SK-N-SH (cell line): ENCODE results near the gene MFSD6L. TPM values are rescaled to one million over a fixed set of nuclear protein-coding genes. Genes with fewer than 3 reads are reported as not detected.

Experiments used
- CTCF ChIA-PET: fragments of 300-600, 350-600 bp; formaldehyde crosslinking; extraction: SDS; loops from one replicate; lab custom pipeline; 2021; lab: Yijun Ruan, JAX
- POLR2A ChIA-PET: fragments of 350-600 bp; sonication (Branson Sonifier 250); formaldehyde crosslinking; extraction: SDS; loops from one replicate; lab custom pipeline; 2020; ENCODE audit warnings: antibody characterized with exemption, inconsistent platforms; lab: Yijun Ruan, JAX
- DNase-seq: peaks from one replicate; pipeline ENCODE4 v3.0.0; 2012
- H2AFZ ChIP-seq: fragments of 200-600 bp; sonication (generic); 2 replicates; pipeline ENCODE4 v1.8.1; 2016; ENCODE audit warnings: antibody characterized with exemption, mild to moderate bottlenecking, low read depth
- H3F3A ChIP-seq: fragments of 200-600 bp; sonication (generic); replicated peaks from 2 replicates; pipeline ENCODE3; 2016; ENCODE audit warnings: antibody characterized with exemption, mild to moderate bottlenecking; ENCODE audit not compliant: insufficient read depth
- H3K27ac ChIP-seq, 2 experiments: fragments of 200-500 bp in 1 of 2; fragments of 200-600 bp in 1 of 2; sonication (Bioruptor generic) in 1 of 2; sonication (generic), shearing (Covaris generic) in 1 of 2; 2 replicates each; pipeline versions ENCODE4 v1.5.1 to v1.6.1; 2014 to 2016; ENCODE audit warnings: low read depth in 2 of 2, inconsistent platforms in 1 of 2, low read length in 1 of 2, mild to moderate bottlenecking in 1 of 2, mixed read lengths in 1 of 2
- H3K27me3 ChIP-seq: fragments of 200-600 bp; sonication (generic), shearing (Covaris generic); 2 replicates; pipeline ENCODE4 v1.6.1; 2016; ENCODE audit warnings: mixed run types; ENCODE audit not compliant: insufficient read depth
- H3K36me3 ChIP-seq, 2 experiments: fragments of 200-500 bp in 1 of 2; fragments of 200-600 bp in 1 of 2; sonication (Bioruptor generic) in 1 of 2; sonication (generic) in 1 of 2; replicated peaks in 1 of 2; 2 replicates each; pipeline versions ENCODE3 to v1.5.1; 2014 to 2016; ENCODE audit warnings: low read length in 1 of 2, mild to moderate bottlenecking in 1 of 2; ENCODE audit not compliant: insufficient read depth in 2 of 2, control insufficient read depth in 1 of 2
- H3K4me1 ChIP-seq, 2 experiments: fragments of 200-500 bp in 1 of 2; fragments of 200-600 bp in 1 of 2; sonication (Bioruptor generic) in 1 of 2; sonication (generic), shearing (Covaris generic) in 1 of 2; 2 replicates each; pipeline versions ENCODE4 v1.5.1 to v1.6.1; 2014 to 2016; ENCODE audit warnings: low read depth in 1 of 2, low read length in 1 of 2, mixed run types in 1 of 2; ENCODE audit not compliant: insufficient read depth in 2 of 2, control insufficient read depth in 1 of 2
- H3K4me2 ChIP-seq: fragments of 200-600 bp; sonication (generic), shearing (Covaris generic); 2 replicates; pipeline ENCODE4 v1.6.1; 2017; ENCODE audit warnings: mixed run types
- H3K4me3 ChIP-seq, 2 experiments: fragments of 200-500 bp in 1 of 2; fragments of 200-600 bp in 1 of 2; sonication (Bioruptor generic) in 1 of 2; sonication (generic), shearing (Covaris generic) in 1 of 2; 2 replicates each; pipeline versions ENCODE4 v1.5.1 to v1.8.1; 2014 to 2016; ENCODE audit warnings: low read depth in 2 of 2, inconsistent platforms in 1 of 2, low read length in 1 of 2, mild to moderate bottlenecking in 1 of 2, mixed read lengths in 1 of 2, moderate library complexity in 1 of 2
- H3K79me2 ChIP-seq: fragments of 200-600 bp; sonication (generic); 2 replicates; pipeline ENCODE4 v1.8.1; 2017; ENCODE audit warnings: mild to moderate bottlenecking; ENCODE audit not compliant: insufficient read depth
- H3K9ac ChIP-seq: fragments of 200-600 bp; sonication (generic); 2 replicates; pipeline ENCODE4 v1.6.1; 2017; ENCODE audit warnings: mixed run types
- H3K9me2 ChIP-seq: fragments of 200-600 bp; sonication (generic); 2 replicates; pipeline ENCODE4 v1.6.1; 2017; ENCODE audit warnings: mixed run types
- H3K9me3 ChIP-seq: fragments of 200-600 bp; sonication (generic); 2 replicates; pipeline ENCODE4 v1.6.1; 2017; ENCODE audit warnings: mixed run types, mild to moderate bottlenecking, moderate library complexity
- H4K20me1 ChIP-seq: fragments of 200-600 bp; sonication (generic); 2 replicates; pipeline ENCODE4 v1.6.1; 2017; ENCODE audit warnings: mild to moderate bottlenecking, mixed run types; ENCODE audit not compliant: insufficient read depth
- CTCF ChIP-seq: fragments of 200-600 bp; sonication (generic); IDR thresholded peaks from 2 replicates; pipeline ENCODE4 v1.6.1; 2017; ENCODE audit warnings: antibody characterized with exemption, mild to moderate bottlenecking, moderate library complexity
- EP300 ChIP-seq, 2 experiments: IDR thresholded peaks; 2 replicates each; pipeline versions ENCODE4 v1.4.0 to v1.6.1; 2012; ENCODE audit warnings: borderline replicate concordance in 1 of 2, low read depth in 1 of 2, low read length in 1 of 2
- FOXJ3 ChIP-seq: sonication (generic); formaldehyde crosslinking; IDR thresholded peaks from 2 replicates; pipeline ENCODE4 v1.5.1; 2020; ENCODE audit warnings: mild to moderate bottlenecking, missing genetic modification reagents
- FOXM1 ChIP-seq: IDR thresholded peaks from 2 replicates; pipeline ENCODE4 v1.4.0; 2012; ENCODE audit warnings: low read depth, mild to moderate bottlenecking
- GABPA ChIP-seq: IDR thresholded peaks from 2 replicates; pipeline ENCODE4 v1.4.0; 2012; ENCODE audit warnings: low read depth, mild to moderate bottlenecking
- MXI1 ChIP-seq: IDR thresholded peaks from 2 replicates; pipeline ENCODE4 v1.6.1; 2012; ENCODE audit warnings: mild to moderate bottlenecking, low read depth, low read length, improper control_type of control experiment
- NRF1 ChIP-seq: IDR thresholded peaks from 2 replicates; pipeline ENCODE4 v1.6.1; 2012; ENCODE audit warnings: low read depth, mild to moderate bottlenecking, low read length
- REST ChIP-seq: IDR thresholded peaks from 2 replicates; pipeline ENCODE4 v1.6.1; 2012; ENCODE audit warnings: mild to moderate bottlenecking, low read depth, low read length, moderate library complexity
- RFX5 ChIP-seq: IDR thresholded peaks from 2 replicates; pipeline ENCODE4 v1.6.1; 2012; ENCODE audit warnings: mild to moderate bottlenecking, improper control_type of control experiment, low read length
- SMC3 ChIP-seq: IDR thresholded peaks from 2 replicates; pipeline ENCODE4 v1.6.1; 2012; ENCODE audit warnings: low read depth, low read length, improper control_type of control experiment
- WGBS: methylation state at CpG from one replicate; pipeline ENCODE4 v1.1.6; 2017; ENCODE audit warnings: low lambda C conversion rate; 5-methylcytosine and 5-hydroxymethylcytosine counted together
- polyA plus RNA-seq, 3 experiments: library from polyadenylated mRNA; depleted of rRNA; stranded (reverse); fragments of >200 nt; gene quantifications; 2 replicates each; pipeline ENCODE4 v1.2.3, GENCODE V29; 2012
- TF ChIP-seq, protein P1 (sequence below): IDR thresholded peaks from 2 replicates; pipeline ENCODE4 v1.4.0; 2012; ENCODE audit warnings: low read depth, borderline replicate concordance

The MFSD6L gene
- polyA plus RNA-seq, 1 of the 3 experiments (the other 2 are of a cell fraction): not detected

GRCh38 chr17:8782176-8782575 lies 17.0 kb downstream of the MFSD6L start:
- 0 out of 2 replicates have a peak, but pooled peaks cover 3% of the 10 kb centered on the region for H3K9me3 ChIP-seq
- no peak for TF ChIP-seq GABPA
- no peak for TF ChIP-seq SMC3
- no peak for TF ChIP-seq RFX5
- TF ChIP-seq, protein P1, sequence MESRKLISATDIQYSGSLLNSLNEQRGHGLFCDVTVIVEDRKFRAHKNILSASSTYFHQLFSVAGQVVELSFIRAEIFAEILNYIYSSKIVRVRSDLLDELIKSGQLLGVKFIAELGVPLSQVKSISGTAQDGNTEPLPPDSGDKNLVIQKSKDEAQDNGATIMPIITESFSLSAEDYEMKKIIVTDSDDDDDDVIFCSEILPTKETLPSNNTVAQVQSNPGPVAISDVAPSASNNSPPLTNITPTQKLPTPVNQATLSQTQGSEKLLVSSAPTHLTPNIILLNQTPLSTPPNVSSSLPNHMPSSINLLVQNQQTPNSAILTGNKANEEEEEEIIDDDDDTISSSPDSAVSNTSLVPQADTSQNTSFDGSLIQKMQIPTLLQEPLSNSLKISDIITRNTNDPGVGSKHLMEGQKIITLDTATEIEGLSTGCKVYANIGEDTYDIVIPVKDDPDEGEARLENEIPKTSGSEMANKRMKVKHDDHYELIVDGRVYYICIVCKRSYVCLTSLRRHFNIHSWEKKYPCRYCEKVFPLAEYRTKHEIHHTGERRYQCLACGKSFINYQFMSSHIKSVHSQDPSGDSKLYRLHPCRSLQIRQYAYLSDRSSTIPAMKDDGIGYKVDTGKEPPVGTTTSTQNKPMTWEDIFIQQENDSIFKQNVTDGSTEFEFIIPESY: no peak
- no peak for TF ChIP-seq FOXM1
- TF ChIP-seq MXI1: no peak
- TF ChIP-seq EP300 (IDR thresholded peaks at IDR 0.05; ENCODE audit: borderline replicate concordance in 1 of 2, low read depth in 1 of 2, low read length in 1 of 2): no peak
- no peak for TF ChIP-seq NRF1
- no peak for TF ChIP-seq FOXJ3
- TF ChIP-seq REST: no peak
- no peak for TF ChIP-seq CTCF
- TF ChIP-seq, all 33 proteins: peak for 0
- Histone ChIP-seq H3K9ac (no peak overlapping the region), H4K20me1 (no peaks in the 10 kb centered on the region), H3K4me2 (no peak overlapping the region), H3K9me2 (no peaks in the 10 kb centered on the region), H3F3A (no peaks in the 10 kb centered on the region), H3K4me3 (no peak overlapping the region), H3K4me1 (peaks cover 0 to 2% of the 10 kb centered on the region in 2 experiments; a peak in 1 of 4 replicates), H3K27ac (no peak overlapping the region), H3K27me3 (no peaks in the 10 kb centered on the region; the same call in 1 of the 2 replicates), H3K36me3 (no peaks in the 10 kb centered on the region), H2AFZ (no peak overlapping the region), H3K79me2 (no peaks in the 10 kb centered on the region)
- ChIA-PET CTCF (no interaction called here), POLR2A (no interaction called here)
- 39% methylated on average over 1 of the region's 1 CpG for WGBS
- DNase-seq: no peak
